Neural cell (in vitro differentiated cells): ENCODE measurements around the gene GTF2B. TPM values are rescaled to one million over a fixed set of nuclear protein-coding genes. Genes with fewer than 3 reads are reported as not detected.

Experiments used
- H2AFZ ChIP-seq: fragments of 200-600, 300-800 bp; sonication (generic), shearing (Covaris generic); 2 replicates; pipeline ENCODE4 v1.6.0; 2014; ENCODE audit warnings: low read depth, mild to moderate bottlenecking, antibody characterized with exemption, low read length, moderate library complexity
- H3F3A ChIP-seq: fragments of 200-600 bp; shearing (Covaris generic); 2 replicates; pipeline ENCODE4 v1.6.1; 2016; ENCODE audit warnings: mild to moderate bottlenecking, moderate library complexity, mixed read lengths, antibody characterized with exemption, low read length; ENCODE audit not compliant: insufficient read depth, poor library complexity, severe bottlenecking
- H3K27ac ChIP-seq: fragments of 200-600, 300-800 bp; sonication (generic), shearing (Covaris generic); 2 replicates; pipeline ENCODE4 v1.5.1; 2014; ENCODE audit warnings: mild to moderate bottlenecking, low read length, moderate library complexity
- H3K27me3 ChIP-seq: fragments of 300-800, 200-600 bp; sonication (generic), shearing (Covaris generic); 2 replicates; pipeline ENCODE4 v1.6.0; 2014; ENCODE audit warnings: mild to moderate bottlenecking, low read depth, low read length, moderate library complexity; ENCODE audit not compliant: insufficient read depth
- H3K36me3 ChIP-seq: fragments of 300-800, 200-600 bp; sonication (generic), shearing (Covaris generic); 2 replicates; pipeline ENCODE4 v1.5.1; 2014; ENCODE audit warnings: mild to moderate bottlenecking, antibody characterized with exemption, low read length, moderate library complexity; ENCODE audit not compliant: insufficient read depth
- H3K4me2 ChIP-seq: fragments of 300-800, 200-600 bp; sonication (generic), shearing (Covaris generic); 2 replicates; pipeline ENCODE4 v1.6.0; 2014; ENCODE audit warnings: mild to moderate bottlenecking, low read length
- H3K4me3 ChIP-seq: fragments of 300-800, 200-600 bp; sonication (generic), shearing (Covaris generic); 2 replicates; pipeline ENCODE4 v1.5.1; 2014; ENCODE audit warnings: mild to moderate bottlenecking, low read length, moderate library complexity
- H3K79me2 ChIP-seq: fragments of 200-600 bp; shearing (Covaris generic); replicated peaks from 2 replicates; pipeline ENCODE4 v1.6.0; 2014; ENCODE audit warnings: mild to moderate bottlenecking, low read length, moderate library complexity; ENCODE audit not compliant: insufficient read depth
- H3K9ac ChIP-seq: fragments of 300-800, 200-600 bp; sonication (generic), shearing (Covaris generic); 2 replicates; pipeline ENCODE4 v1.6.1; 2016; ENCODE audit warnings: mild to moderate bottlenecking, low read length, mixed read lengths
- H3K9me2 ChIP-seq: fragments of 200-600 bp; shearing (Covaris generic); 2 replicates; pipeline ENCODE4 v1.6.1; 2016; ENCODE audit warnings: mild to moderate bottlenecking, low read length, mixed read lengths; ENCODE audit not compliant: insufficient read depth
- H3K9me3 ChIP-seq: fragments of 200-600, 300-800 bp; sonication (generic), shearing (Covaris generic); 2 replicates; pipeline ENCODE4 v1.6.1; 2016; ENCODE audit warnings: mild to moderate bottlenecking, mixed run types, low read length, moderate library complexity, mixed read lengths
- H4K20me1 ChIP-seq: fragments of 200-600 bp; shearing (Covaris generic); 2 replicates; pipeline ENCODE4 v1.6.1; 2016; ENCODE audit warnings: mild to moderate bottlenecking, mixed run types; ENCODE audit not compliant: insufficient read depth
- CTCF ChIP-seq: fragments of 450-650 bp; IDR thresholded peaks from 2 replicates; pipeline ENCODE4 v1.5.1; 2014; ENCODE audit warnings: antibody characterized with exemption, mild to moderate bottlenecking, moderate library complexity; ENCODE audit not compliant: poor library complexity, severe bottlenecking
- EP300 ChIP-seq: fragments of 450-650 bp; conservative IDR thresholded peaks from 2 replicates; pipeline ENCODE4 v1.6.1; 2014; ENCODE audit warnings: antibody characterized with exemption, mild to moderate bottlenecking, moderate library complexity; ENCODE audit not compliant: poor library complexity, severe bottlenecking
- EZH2 ChIP-seq: fragments of 200-600, 300-800 bp; shearing (Covaris generic), sonication (generic); IDR thresholded peaks from 2 replicates; pipeline ENCODE4 v1.6.1; 2014; ENCODE audit warnings: antibody characterized with exemption, low read length, borderline replicate concordance, mild to moderate bottlenecking; ENCODE audit not compliant: insufficient read depth, poor library complexity, severe bottlenecking
- MXI1 ChIP-seq: fragments of 450-650 bp; conservative IDR thresholded peaks from 2 replicates; pipeline ENCODE4 v1.6.1; 2014; ENCODE audit warnings: antibody characterized with exemption, mild to moderate bottlenecking; ENCODE audit not compliant: poor library complexity, severe bottlenecking
- POLR2AphosphoS5 ChIP-seq: IDR thresholded peaks from 2 replicates; pipeline ENCODE4 v1.6.1; 2012
- RAD21 ChIP-seq: fragments of 450-650 bp; conservative IDR thresholded peaks from 2 replicates; pipeline ENCODE4 v1.6.1; 2014; ENCODE audit warnings: antibody characterized with exemption, mild to moderate bottlenecking, moderate library complexity
- SMC3 ChIP-seq: fragments of 450-650 bp; conservative IDR thresholded peaks from 2 replicates; pipeline ENCODE4 v1.6.1; 2014; ENCODE audit warnings: antibody characterized with exemption, mild to moderate bottlenecking, moderate library complexity; ENCODE audit not compliant: poor library complexity
- TAF1 ChIP-seq: IDR thresholded peaks from 2 replicates; pipeline ENCODE4 v1.6.1; 2012; ENCODE audit warnings: low read depth
- polyA plus RNA-seq: library from polyadenylated mRNA; depleted of rRNA; stranded (reverse); fragments of >200 nt; gene quantifications from 2 replicates; pipeline ENCODE4 v1.2.3, GENCODE V29; 2014
- TF ChIP-seq, protein P1 (sequence below): IDR thresholded peaks from 2 replicates; pipeline ENCODE4 v1.6.1; 2012; ENCODE audit warnings: borderline replicate concordance

GTF2B gene
- polyA plus RNA-seq, 1 donor from 2014 or later = 129 TPM

GRCh38 chr1:88813471-88813870 is 77.9 kb downstream of the GTF2B start:
- Histone ChIP-seq H3K4me3 (no peak overlapping the region), H3K36me3 (no peaks in the 10 kb centered on the region), H4K20me1 (no peaks in the 10 kb centered on the region), H3K27ac (no peak overlapping the region), H3K4me2 (no peak overlapping the region), H3K79me2 (no peaks in the 10 kb centered on the region), H2AFZ (no peak overlapping the region), H3K9me2 (no peaks in the 10 kb centered on the region), H3K9ac (no peak overlapping the region), H3K9me3 (no peaks in the 10 kb centered on the region), H3F3A (no peaks in the 10 kb centered on the region), H3K27me3 (no peaks in the 10 kb centered on the region)
- TF ChIP-seq MXI1 = no peak

GRCh38 chr1:88812366-88812765 is 79.0 kb downstream of the GTF2B start:
- Histone ChIP-seq H4K20me1 (no peaks in the 10 kb centered on the region), H3K27ac (no peak overlapping the region), H3K36me3 (no peaks in the 10 kb centered on the region), H3K9me3 (no peaks in the 10 kb centered on the region), H2AFZ (no peak overlapping the region), H3K4me2 (no peak overlapping the region), H3K4me3 (no peak overlapping the region), H3F3A (no peaks in the 10 kb centered on the region), H3K79me2 (no peaks in the 10 kb centered on the region), H3K27me3 (no peaks in the 10 kb centered on the region), H3K9me2 (no peaks in the 10 kb centered on the region), H3K9ac (no peak overlapping the region)
- TF ChIP-seq TAF1 = no peak
- TF ChIP-seq EZH2 = no peak
- TF ChIP-seq CTCF = no peak
- TF ChIP-seq EP300 = no peak
- TF ChIP-seq, protein P1, sequence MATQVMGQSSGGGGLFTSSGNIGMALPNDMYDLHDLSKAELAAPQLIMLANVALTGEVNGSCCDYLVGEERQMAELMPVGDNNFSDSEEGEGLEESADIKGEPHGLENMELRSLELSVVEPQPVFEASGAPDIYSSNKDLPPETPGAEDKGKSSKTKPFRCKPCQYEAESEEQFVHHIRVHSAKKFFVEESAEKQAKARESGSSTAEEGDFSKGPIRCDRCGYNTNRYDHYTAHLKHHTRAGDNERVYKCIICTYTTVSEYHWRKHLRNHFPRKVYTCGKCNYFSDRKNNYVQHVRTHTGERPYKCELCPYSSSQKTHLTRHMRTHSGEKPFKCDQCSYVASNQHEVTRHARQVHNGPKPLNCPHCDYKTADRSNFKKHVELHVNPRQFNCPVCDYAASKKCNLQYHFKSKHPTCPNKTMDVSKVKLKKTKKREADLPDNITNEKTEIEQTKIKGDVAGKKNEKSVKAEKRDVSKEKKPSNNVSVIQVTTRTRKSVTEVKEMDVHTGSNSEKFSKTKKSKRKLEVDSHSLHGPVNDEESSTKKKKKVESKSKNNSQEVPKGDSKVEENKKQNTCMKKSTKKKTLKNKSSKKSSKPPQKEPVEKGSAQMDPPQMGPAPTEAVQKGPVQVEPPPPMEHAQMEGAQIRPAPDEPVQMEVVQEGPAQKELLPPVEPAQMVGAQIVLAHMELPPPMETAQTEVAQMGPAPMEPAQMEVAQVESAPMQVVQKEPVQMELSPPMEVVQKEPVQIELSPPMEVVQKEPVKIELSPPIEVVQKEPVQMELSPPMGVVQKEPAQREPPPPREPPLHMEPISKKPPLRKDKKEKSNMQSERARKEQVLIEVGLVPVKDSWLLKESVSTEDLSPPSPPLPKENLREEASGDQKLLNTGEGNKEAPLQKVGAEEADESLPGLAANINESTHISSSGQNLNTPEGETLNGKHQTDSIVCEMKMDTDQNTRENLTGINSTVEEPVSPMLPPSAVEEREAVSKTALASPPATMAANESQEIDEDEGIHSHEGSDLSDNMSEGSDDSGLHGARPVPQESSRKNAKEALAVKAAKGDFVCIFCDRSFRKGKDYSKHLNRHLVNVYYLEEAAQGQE = no peak
- no peak for TF ChIP-seq SMC3
- TF ChIP-seq RAD21 = no peak
- no peak for TF ChIP-seq MXI1
- no peak for TF ChIP-seq POLR2AphosphoS5

- no peak overlapping the region for H3K27ac ChIP-seq
- H3K9me2 ChIP-seq = no peaks in the 10 kb centered on the region
- H2AFZ ChIP-seq = no peak overlapping the region
- H3K4me3 ChIP-seq = no peak overlapping the region
- H3K4me2 ChIP-seq = no peak overlapping the region
- peaks cover 9% of the 10 kb centered on the region for H3K36me3 ChIP-seq
- TF ChIP-seq POLR2AphosphoS5 (no peak), EZH2 (no peak), SMC3 (no peak), TAF1 (no peak), RAD21 (no peak), EP300 (no peak), CTCF (no peak), MXI1 (no peak)
- TF ChIP-seq, protein P1 = no peak
- H3K9ac ChIP-seq = no peak overlapping the region
- H4K20me1 ChIP-seq = no peaks in the 10 kb centered on the region
- H3F3A ChIP-seq = no peaks in the 10 kb centered on the region
- no peaks in the 10 kb centered on the region for H3K27me3 ChIP-seq
- no peaks in the 10 kb centered on the region for H3K79me2 ChIP-seq
- H3K9me3 ChIP-seq = no peaks in the 10 kb centered on the region
Measured at GRCh38 chr1:88803444-88803843, 87.9 kb downstream of the GTF2B start.
